Esophagus muscularis mucosa (tissue), 4 donors: Measurements from ENCODE around the gene PRLH.
"Not testable (repeated sequence)": the region's sequence is repeated elsewhere in the genome, so short reads cannot be mapped to it uniquely, and the experiment has no call there.

Experiments
- EP300 ChIP-seq: sonication (generic); formaldehyde crosslinking; IDR thresholded peaks from one replicate; pipeline ENCODE4 v1.6.1; 2017; ENCODE audit warnings: antibody characterized with exemption
- POLR2A ChIP-seq: fragments of 450-650 bp; IDR thresholded peaks from one replicate; pipeline ENCODE4 v1.6.1; 2017; ENCODE audit warnings: antibody characterized with exemption, moderate library complexity, mild to moderate bottlenecking, low read depth
- POLR2AphosphoS5 ChIP-seq, 2 donors: sonication (generic); formaldehyde crosslinking; IDR thresholded peaks; one replicate each; pipeline ENCODE4 v1.6.1; 2017; ENCODE audit warnings: antibody characterized with exemption in 2 of 2
- TF ChIP-seq, protein P1 (sequence below), 3 experiments: fragments of 200-600 bp in 2 of 3; fragments of 450-650 bp in 1 of 3; sonication (generic) in 2 of 3; IDR thresholded peaks; one replicate each; pipeline ENCODE4 v1.5.1; 2017 to 2019; ENCODE audit warnings: antibody characterized with exemption in 3 of 3, mild to moderate bottlenecking in 2 of 3, moderate library complexity in 1 of 3

DNA sequence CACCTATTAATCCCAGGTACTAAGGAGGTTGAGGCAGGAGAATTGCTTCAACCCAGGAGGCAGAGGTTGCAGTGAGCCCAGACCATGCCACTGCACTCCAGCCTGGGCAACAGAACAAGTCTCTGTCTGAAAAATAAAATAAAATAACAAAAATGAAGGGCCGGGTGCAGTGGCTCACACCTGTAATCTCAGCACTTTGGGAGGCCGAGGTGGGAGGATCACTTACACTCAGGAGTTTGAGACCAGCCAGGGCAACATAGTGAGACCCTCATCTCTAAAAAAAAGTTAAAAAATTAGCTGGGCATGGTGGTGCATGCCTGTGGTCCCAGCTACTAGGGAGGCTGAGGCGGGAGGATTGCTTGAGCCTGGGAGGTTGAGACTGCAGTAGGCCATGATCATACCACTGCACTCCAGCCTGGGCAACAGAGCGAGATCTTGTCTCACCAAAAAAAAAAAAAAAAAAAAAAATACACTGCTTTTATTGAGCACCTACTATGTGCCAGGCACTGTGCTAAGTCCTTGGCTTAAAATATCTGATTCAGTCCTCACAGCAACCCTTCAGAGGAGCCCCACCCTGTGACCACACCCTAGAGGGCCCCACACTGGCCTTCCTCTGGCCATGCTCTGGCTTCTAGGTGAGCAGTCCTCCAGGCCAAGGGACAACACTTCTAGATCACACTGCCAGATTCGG lies 29.6 kb downstream of the PRLH start:
- TF ChIP-seq, protein P1, sequence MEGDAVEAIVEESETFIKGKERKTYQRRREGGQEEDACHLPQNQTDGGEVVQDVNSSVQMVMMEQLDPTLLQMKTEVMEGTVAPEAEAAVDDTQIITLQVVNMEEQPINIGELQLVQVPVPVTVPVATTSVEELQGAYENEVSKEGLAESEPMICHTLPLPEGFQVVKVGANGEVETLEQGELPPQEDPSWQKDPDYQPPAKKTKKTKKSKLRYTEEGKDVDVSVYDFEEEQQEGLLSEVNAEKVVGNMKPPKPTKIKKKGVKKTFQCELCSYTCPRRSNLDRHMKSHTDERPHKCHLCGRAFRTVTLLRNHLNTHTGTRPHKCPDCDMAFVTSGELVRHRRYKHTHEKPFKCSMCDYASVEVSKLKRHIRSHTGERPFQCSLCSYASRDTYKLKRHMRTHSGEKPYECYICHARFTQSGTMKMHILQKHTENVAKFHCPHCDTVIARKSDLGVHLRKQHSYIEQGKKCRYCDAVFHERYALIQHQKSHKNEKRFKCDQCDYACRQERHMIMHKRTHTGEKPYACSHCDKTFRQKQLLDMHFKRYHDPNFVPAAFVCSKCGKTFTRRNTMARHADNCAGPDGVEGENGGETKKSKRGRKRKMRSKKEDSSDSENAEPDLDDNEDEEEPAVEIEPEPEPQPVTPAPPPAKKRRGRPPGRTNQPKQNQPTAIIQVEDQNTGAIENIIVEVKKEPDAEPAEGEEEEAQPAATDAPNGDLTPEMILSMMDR (IDR thresholded peaks at IDR 0.05) = not testable (repeated sequence)
- not testable (repeated sequence) for TF ChIP-seq EP300; POLR2A; POLR2AphosphoS5 (IDR thresholded peaks at IDR 0.05)
